ENCODE data around the gene KEL. TPM values are rescaled to one million over a fixed set of nuclear protein-coding genes. Genes with fewer than 3 reads are reported as not detected.

The KEL gene
- total RNA-seq, 1 donor from 2014 or later, result 0.12 TPM

GRCh38 chr7:142960955-142961512, 1.1 kb downstream of the KEL start:
- no peak for DNase-seq (ENCODE audit: low read depth)
- TF ChIP-seq, protein P1, sequence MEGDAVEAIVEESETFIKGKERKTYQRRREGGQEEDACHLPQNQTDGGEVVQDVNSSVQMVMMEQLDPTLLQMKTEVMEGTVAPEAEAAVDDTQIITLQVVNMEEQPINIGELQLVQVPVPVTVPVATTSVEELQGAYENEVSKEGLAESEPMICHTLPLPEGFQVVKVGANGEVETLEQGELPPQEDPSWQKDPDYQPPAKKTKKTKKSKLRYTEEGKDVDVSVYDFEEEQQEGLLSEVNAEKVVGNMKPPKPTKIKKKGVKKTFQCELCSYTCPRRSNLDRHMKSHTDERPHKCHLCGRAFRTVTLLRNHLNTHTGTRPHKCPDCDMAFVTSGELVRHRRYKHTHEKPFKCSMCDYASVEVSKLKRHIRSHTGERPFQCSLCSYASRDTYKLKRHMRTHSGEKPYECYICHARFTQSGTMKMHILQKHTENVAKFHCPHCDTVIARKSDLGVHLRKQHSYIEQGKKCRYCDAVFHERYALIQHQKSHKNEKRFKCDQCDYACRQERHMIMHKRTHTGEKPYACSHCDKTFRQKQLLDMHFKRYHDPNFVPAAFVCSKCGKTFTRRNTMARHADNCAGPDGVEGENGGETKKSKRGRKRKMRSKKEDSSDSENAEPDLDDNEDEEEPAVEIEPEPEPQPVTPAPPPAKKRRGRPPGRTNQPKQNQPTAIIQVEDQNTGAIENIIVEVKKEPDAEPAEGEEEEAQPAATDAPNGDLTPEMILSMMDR (conservative IDR thresholded peaks at IDR 0.05; ENCODE audit: low read depth, low read length), result peak; percentile 17
- H3K4me3 ChIP-seq (ENCODE audit: low read depth, low read length), result no peak overlapping the region

DNA sequence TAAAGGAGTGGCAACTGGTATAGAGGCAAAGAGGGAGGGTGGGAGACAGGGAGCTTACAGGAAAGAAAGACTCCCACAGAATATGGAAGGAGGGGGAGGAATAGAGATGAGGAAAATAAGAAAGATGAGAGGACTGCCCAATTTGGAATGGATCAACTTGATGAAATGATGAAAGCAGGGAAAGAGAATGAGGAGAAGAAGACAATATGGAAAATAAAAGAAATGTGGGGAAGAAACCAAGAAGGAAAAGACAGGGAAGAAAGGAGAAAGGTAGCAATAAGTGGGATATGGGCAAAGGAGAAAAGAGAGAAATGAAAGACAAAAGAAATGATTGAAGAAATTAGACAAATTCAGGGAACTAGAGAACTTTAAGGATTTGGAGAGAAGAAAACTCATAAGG, 3.0 kb downstream of the KEL start:
- no peak overlapping the region for H3K4me3 ChIP-seq (ENCODE audit: low read depth, low read length)
- no peak for DNase-seq (ENCODE audit: low read depth)
- TF ChIP-seq, protein P1 (conservative IDR thresholded peaks at IDR 0.05; ENCODE audit: low read depth, low read length), result no peak

DNA sequence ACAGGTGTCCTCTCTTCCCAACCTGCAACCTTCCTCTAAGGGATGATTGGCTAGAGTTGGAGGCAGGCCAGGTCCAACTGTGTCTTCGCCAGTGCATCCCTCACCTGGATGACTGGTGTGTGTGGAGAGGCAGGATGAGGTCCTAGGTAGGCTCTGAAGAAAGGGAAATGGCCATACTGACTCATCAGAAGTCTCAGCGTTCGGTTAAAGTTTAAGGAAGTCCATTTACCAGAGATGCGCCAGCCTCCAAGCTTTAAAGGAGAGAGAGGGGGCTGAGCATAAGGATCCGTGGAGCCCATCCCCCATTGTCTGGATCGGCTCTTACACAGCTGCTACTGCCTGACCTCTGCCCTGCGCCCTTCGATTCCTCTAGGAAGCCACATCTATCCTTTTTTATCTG, 4.4 kb downstream of the KEL start:
- TF ChIP-seq, protein P1 (conservative IDR thresholded peaks at IDR 0.05; ENCODE audit: low read depth, low read length), result no peak
- no peak overlapping the region for H3K4me3 ChIP-seq (ENCODE audit: low read depth, low read length)
- DNase-seq (ENCODE audit: low read depth), result no peak

DNA sequence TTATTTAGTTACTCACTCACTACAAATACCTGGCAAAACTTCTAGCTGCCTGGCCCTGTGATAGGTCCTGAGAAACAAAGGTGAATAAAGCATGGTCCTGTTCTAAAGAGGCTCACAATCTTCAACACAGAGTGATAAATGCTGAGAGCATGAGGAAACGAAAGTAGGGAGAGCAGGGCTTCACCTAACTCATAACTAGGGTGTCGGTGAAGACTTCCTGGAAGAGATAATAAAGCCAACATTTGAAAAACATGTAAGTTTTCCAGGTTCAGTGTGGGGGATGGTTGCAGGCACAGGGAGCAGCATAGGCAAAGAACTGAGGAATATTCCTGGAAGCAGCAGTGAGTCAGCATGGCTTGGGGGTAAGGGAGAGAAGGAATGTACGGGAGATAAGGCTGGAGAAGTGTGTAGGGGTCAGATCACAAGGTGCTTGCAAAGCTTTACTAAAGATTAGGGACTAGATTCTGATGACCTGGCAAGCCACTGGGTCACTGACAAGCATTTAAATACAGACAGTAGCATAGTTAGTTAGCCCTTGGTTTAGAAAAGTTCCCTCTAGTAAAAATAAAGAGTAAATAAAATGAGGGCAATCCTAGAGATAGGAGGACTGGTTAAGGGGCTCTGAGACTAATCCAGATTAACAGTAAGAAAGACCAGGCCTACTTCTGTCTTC, 5.1 kb downstream of the KEL start:
- DNase-seq (ENCODE audit: low read depth), result no peak
- H3K4me3 ChIP-seq (ENCODE audit: low read depth, low read length), result no peak overlapping the region
- TF ChIP-seq, protein P1 (conservative IDR thresholded peaks at IDR 0.05; ENCODE audit: low read depth, low read length), result no peak

DNA sequence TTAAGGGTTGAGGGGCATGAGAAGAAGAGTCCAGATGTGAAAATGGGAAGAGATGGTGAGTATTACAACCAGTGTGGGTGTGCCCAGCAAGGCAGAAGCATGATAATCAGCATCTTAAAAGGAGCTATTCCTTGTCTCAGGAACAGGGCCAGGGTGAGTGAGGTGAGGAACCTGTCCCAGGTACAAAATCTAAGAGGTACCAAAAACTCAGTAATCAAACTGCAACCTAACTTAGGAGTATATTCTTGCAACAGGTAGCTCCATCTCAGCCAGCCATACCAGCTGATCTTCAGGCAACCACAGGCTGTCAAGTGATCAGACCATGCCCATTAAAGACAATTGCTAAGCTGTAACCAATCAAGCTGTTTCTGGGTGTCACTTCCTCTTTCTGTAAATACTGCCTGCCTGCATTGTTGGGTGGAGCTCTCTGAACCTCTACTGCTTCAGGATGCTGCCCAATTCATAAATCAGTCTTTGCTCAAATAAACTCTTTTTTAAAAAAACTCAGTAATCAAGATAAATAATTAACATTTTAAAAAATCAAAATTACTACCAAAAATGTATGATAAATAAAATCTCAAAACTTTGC, 7.4 kb downstream of the KEL start:
- TF ChIP-seq, protein P1 (conservative IDR thresholded peaks at IDR 0.05; ENCODE audit: low read depth, low read length), result no peak
- no peak for DNase-seq (ENCODE audit: low read depth)
- H3K4me3 ChIP-seq (ENCODE audit: low read depth, low read length), result no peak overlapping the region

- no peak overlapping the region for H3K4me3 ChIP-seq (ENCODE audit: low read depth, low read length)
- no peak for DNase-seq (ENCODE audit: low read depth)
- TF ChIP-seq, protein P1 (conservative IDR thresholded peaks at IDR 0.05; ENCODE audit: low read depth, low read length), result no peak
These were observed 11.9 kb downstream of the KEL start for GRCh38 chr7:142950235-142950634.

All from epithelial cell of proximal tubule (primary cell).